SK-N-MC (cell line): Measurements from ENCODE around the gene SRGAP1.

Source experiments
- EZH2 ChIP-seq: fragments of 200-600 bp; sonication (generic); IDR thresholded peaks from one replicate; pipeline ENCODE4 v1.6.1; 2017; ENCODE audit warnings: antibody characterized with exemption
- POLR2AphosphoS5 ChIP-seq: IDR thresholded peaks from 2 replicates; pipeline ENCODE4 v1.6.1; 2012; ENCODE audit warnings: mild to moderate bottlenecking, low read depth, low read length, borderline replicate concordance

GRCh38 chr12:63915105-63915800, 70.8 kb downstream of the SRGAP1 start:
- TF ChIP-seq EZH2 (no peak), POLR2AphosphoS5 (peak; percentile 42; the same call in 1 of the 2 replicates)
